ENCODE measurements around the gene FNDC3B.

Gene FNDC3B

GRCh38 chr3:172166890-172167289 lies 127.5 kb downstream of the FNDC3B start:
- TF ChIP-seq PRDM2 (tag by site-specific recombination; IDR thresholded peaks at IDR 0.05; ENCODE audit: borderline replicate concordance) = no peak
- CTCF ChIA-PET = interaction anchor here (0.6 kb wide), 1 partner anchor 15 kb away, joined by 3 read pairs; no protein-coding TSS in a partner anchor
- no peaks in the 10 kb centered on the region for H3K9me3 ChIP-seq (ENCODE audit: control insufficient read depth, insufficient read depth, low read depth, low read length)
- H3K36me3 ChIP-seq (ENCODE audit: control insufficient read depth in 2 of 2, insufficient read depth in 1 of 2, low read length in 2 of 2) = no peaks in the 10 kb centered on the region
- H3K4me3 ChIP-seq (ENCODE audit: low read depth, low read length) = no peak overlapping the region
- POLR2A ChIA-PET = no interaction called here
- peaks cover 5% of the 10 kb centered on the region for H3K4me1 ChIP-seq (ENCODE audit: control insufficient read depth, insufficient read depth, low read length)
- H3K27ac ChIP-seq (ENCODE audit: extremely low read depth, low read depth, low read length) = no peak overlapping the region

GRCh38 chr3:172167892-172168648 lies 128.7 kb downstream of the FNDC3B start:
- no peak overlapping the region for H3K4me3 ChIP-seq (ENCODE audit: low read depth, low read length)
- POLR2A ChIA-PET = interaction anchor here (0.5 kb wide), 1 partner anchor 115 kb away, joined by 5 read pairs; no protein-coding TSS in a partner anchor
- CTCF ChIA-PET = interaction anchor here (0.7 kb wide), 1 partner anchor 77 kb away, joined by 3 read pairs; no protein-coding TSS in a partner anchor
- H3K4me1 ChIP-seq (ENCODE audit: control insufficient read depth, insufficient read depth, low read length) = peaks cover 5% of the 10 kb centered on the region
- H3K9me3 ChIP-seq (ENCODE audit: control insufficient read depth, insufficient read depth, low read depth, low read length) = no peaks in the 10 kb centered on the region
- no peaks in the 10 kb centered on the region for H3K36me3 ChIP-seq (ENCODE audit: control insufficient read depth in 2 of 2, insufficient read depth in 1 of 2, low read length in 2 of 2)
- TF ChIP-seq SCRT2 (tag by site-specific recombination; IDR thresholded peaks at IDR 0.05) = no peak
- 0 out of 2 replicates have a peak, but pooled peaks have one; percentile 32 for TF ChIP-seq PRDM1 (tag by site-specific recombination; IDR thresholded peaks at IDR 0.05)
- no peak overlapping the region for H3K27ac ChIP-seq (ENCODE audit: extremely low read depth, low read depth, low read length)

GRCh38 chr3:172170073-172170709 lies 130.8 kb downstream of the FNDC3B start:
- Histone ChIP-seq H3K27ac (ENCODE audit: extremely low read depth, low read depth, low read length) (no peak overlapping the region), H3K4me1 (ENCODE audit: control insufficient read depth, insufficient read depth, low read length) (peaks cover 8% of the 10 kb centered on the region), H3K9me3 (ENCODE audit: control insufficient read depth, insufficient read depth, low read depth, low read length) (no peaks in the 10 kb centered on the region), H3K36me3 (ENCODE audit: control insufficient read depth in 2 of 2, insufficient read depth in 1 of 2, low read length in 2 of 2) (no peaks in the 10 kb centered on the region), H3K4me3 (ENCODE audit: low read depth, low read length) (no peak overlapping the region)
- CTCF ChIA-PET = interaction anchor here (1.2 kb wide), 2 partner anchors 15 to 36 kb away, joined by 3 read pairs; no protein-coding TSS in a partner anchor
- POLR2A ChIA-PET = interaction anchor here (1.0 kb wide), 1 partner anchor 28 kb away, joined by 5 read pairs; no protein-coding TSS in a partner anchor
- TF ChIP-seq ZNF335 (tag by site-specific recombination; conservative IDR thresholded peaks at IDR 0.05) (no peak), ZBTB6 (tag by site-specific recombination; IDR thresholded peaks at IDR 0.05) (no peak), ZNF266 (tag by site-specific recombination; IDR thresholded peaks at IDR 0.05; ENCODE audit: low read depth) (no peak), ZSCAN4 (tag by site-specific recombination; IDR thresholded peaks at IDR 0.05) (no peak), ZNF280C (tag by site-specific recombination; IDR thresholded peaks at IDR 0.05) (no peak), ZNF654 (tag by site-specific recombination; IDR thresholded peaks at IDR 0.05; ENCODE audit: low read depth) (no peak), ZNF488 (tag by site-specific recombination; IDR thresholded peaks at IDR 0.05) (no peak), ZBTB21 (tag by site-specific recombination; IDR thresholded peaks at IDR 0.05) (no peak), ZNF280D (tag by site-specific recombination; IDR thresholded peaks at IDR 0.05) (no peak), WT1 (tag by site-specific recombination; IDR thresholded peaks at IDR 0.05) (no peak)
